HEK293 (cell line): Measurements from ENCODE around the gene FAM78A.
A peak's percentile ranks its signal among the peaks of the same experiment; 100 is the strongest.
"Not testable (repeated sequence)": the region's sequence is repeated elsewhere in the genome, so short reads cannot be mapped to it uniquely, and the experiment has no call there.

ENCODE experiments used
- CTCF ChIA-PET: fragments of 350-600 bp; formaldehyde crosslinking; extraction: SDS; loops from one replicate; lab custom pipeline; 2021; ENCODE audit warnings: antibody characterized with exemption; lab: Yijun Ruan, JAX
- POLR2A ChIA-PET: fragments of 300-600 bp; formaldehyde crosslinking; extraction: SDS; loops from one replicate; lab custom pipeline; 2020; ENCODE audit warnings: antibody characterized with exemption, inconsistent platforms; lab: Yijun Ruan, JAX
- H3K27ac ChIP-seq: fragments of 200-500 bp; sonication (Bioruptor generic); 2 replicates; pipeline ENCODE4 v1.5.1; 2014; ENCODE audit warnings: low read depth, low read length, control low read depth, inconsistent platforms; ENCODE audit errors: extremely low read depth
- H3K36me3 ChIP-seq, 2 experiments: fragments of 200-500 bp in 1 of 2; sonication (Bioruptor generic) in 1 of 2; 1 replicate in 1 of 2; 2 replicates in 1 of 2; pipeline ENCODE4 v1.5.1; 2014 to 2017; ENCODE audit warnings: inconsistent platforms in 2 of 2, low read length in 2 of 2; ENCODE audit not compliant: control insufficient read depth in 2 of 2, insufficient read depth in 1 of 2
- H3K4me1 ChIP-seq: fragments of 200-500 bp; sonication (Bioruptor generic); 2 replicates; pipeline ENCODE4 v1.5.1; 2014; ENCODE audit warnings: mild to moderate bottlenecking, low read length, inconsistent platforms; ENCODE audit not compliant: control insufficient read depth, insufficient read depth
- H3K4me3 ChIP-seq: 2 replicates; pipeline ENCODE4 v1.5.1; 2011; ENCODE audit warnings: low read depth, mild to moderate bottlenecking, control low read depth, low read length, moderate library complexity
- H3K9me3 ChIP-seq: fragments of 200-500 bp; sonication (Bioruptor generic); 2 replicates; pipeline ENCODE4 v1.5.1; 2014; ENCODE audit warnings: low read depth, low read length, inconsistent platforms; ENCODE audit not compliant: control insufficient read depth, insufficient read depth
- EGR2 ChIP-seq: fragments of 450-650 bp; formaldehyde crosslinking; IDR thresholded peaks from 2 replicates; pipeline ENCODE4 v1.5.1; 2016; ENCODE audit warnings: low read depth, missing biosample characterization, missing genetic modification characterization
- KLF10 ChIP-seq: fragments of 450-650 bp; IDR thresholded peaks from 2 replicates; pipeline ENCODE4 v1.5.1; 2018; ENCODE audit warnings: missing biosample characterization, mild to moderate bottlenecking, missing genetic modification characterization
- WT1 ChIP-seq: fragments of 450-650 bp; formaldehyde crosslinking; IDR thresholded peaks from 2 replicates; pipeline ENCODE4 v1.5.1; 2016; ENCODE audit warnings: missing biosample characterization, missing genetic modification characterization
- YY2 ChIP-seq: fragments of 450-650 bp; formaldehyde crosslinking; IDR thresholded peaks from 2 replicates; pipeline ENCODE4 v1.5.1; 2016; ENCODE audit warnings: missing biosample characterization, missing genetic modification characterization
- ZBTB21 ChIP-seq: fragments of 450-650 bp; formaldehyde crosslinking; IDR thresholded peaks from 2 replicates; pipeline ENCODE4 v1.5.1; 2017; ENCODE audit warnings: missing biosample characterization, missing genetic modification characterization
- ZBTB48 ChIP-seq: fragments of 450-650 bp; formaldehyde crosslinking; IDR thresholded peaks from 2 replicates; pipeline ENCODE4 v1.5.1; 2016; ENCODE audit warnings: missing biosample characterization, missing genetic modification characterization
- ZIC2 ChIP-seq: fragments of 450-650 bp; formaldehyde crosslinking; IDR thresholded peaks from 2 replicates; pipeline ENCODE4 v1.5.1; 2016; ENCODE audit warnings: missing biosample characterization, missing genetic modification characterization
- ZNF112 ChIP-seq: fragments of 450-650 bp; formaldehyde crosslinking; IDR thresholded peaks from 2 replicates; pipeline ENCODE4 v1.5.0; 2017; ENCODE audit warnings: missing biosample characterization, missing genetic modification characterization
- ZNF266 ChIP-seq: fragments of 450-650 bp; formaldehyde crosslinking; IDR thresholded peaks from 2 replicates; pipeline ENCODE4 v1.5.1; 2016; ENCODE audit warnings: missing biosample characterization, missing genetic modification characterization, low read depth
- ZNF473 ChIP-seq: fragments of 450-650 bp; formaldehyde crosslinking; IDR thresholded peaks from 2 replicates; pipeline ENCODE4 v1.5.1; 2017; ENCODE audit warnings: missing biosample characterization, missing genetic modification characterization
- ZNF707 ChIP-seq: fragments of 450-650 bp; formaldehyde crosslinking; IDR thresholded peaks from 2 replicates; pipeline ENCODE4 v1.5.1; 2016; ENCODE audit warnings: missing biosample characterization, missing genetic modification characterization
- TF ChIP-seq, protein P1 (sequence below): fragments of 450-650 bp; formaldehyde crosslinking; conservative IDR thresholded peaks from 2 replicates; pipeline ENCODE4 v1.5.1; 2016; ENCODE audit warnings: low read depth, missing biosample characterization, missing genetic modification characterization
- TF ChIP-seq, protein P2 (sequence below): IDR thresholded peaks from 2 replicates; pipeline ENCODE4 v1.6.1; 2011; ENCODE audit warnings: mild to moderate bottlenecking, low read depth, low read length, borderline replicate concordance
- TF ChIP-seq, protein P3 (sequence below): fragments of 450-650 bp; IDR thresholded peaks from 2 replicates; pipeline ENCODE4 v1.5.1; 2018; ENCODE audit warnings: missing biosample characterization, missing genetic modification characterization
- TF ChIP-seq, protein P4 (sequence below): fragments of 450-650 bp; formaldehyde crosslinking; IDR thresholded peaks from 2 replicates; pipeline ENCODE4 v1.5.1; 2016; ENCODE audit warnings: missing biosample characterization, missing genetic modification characterization, low read depth

Gene FAM78A

GRCh38 chr9:131273146-131273855, 3.0 kb downstream of the FAM78A start (continued):
- TF ChIP-seq, protein P1, sequence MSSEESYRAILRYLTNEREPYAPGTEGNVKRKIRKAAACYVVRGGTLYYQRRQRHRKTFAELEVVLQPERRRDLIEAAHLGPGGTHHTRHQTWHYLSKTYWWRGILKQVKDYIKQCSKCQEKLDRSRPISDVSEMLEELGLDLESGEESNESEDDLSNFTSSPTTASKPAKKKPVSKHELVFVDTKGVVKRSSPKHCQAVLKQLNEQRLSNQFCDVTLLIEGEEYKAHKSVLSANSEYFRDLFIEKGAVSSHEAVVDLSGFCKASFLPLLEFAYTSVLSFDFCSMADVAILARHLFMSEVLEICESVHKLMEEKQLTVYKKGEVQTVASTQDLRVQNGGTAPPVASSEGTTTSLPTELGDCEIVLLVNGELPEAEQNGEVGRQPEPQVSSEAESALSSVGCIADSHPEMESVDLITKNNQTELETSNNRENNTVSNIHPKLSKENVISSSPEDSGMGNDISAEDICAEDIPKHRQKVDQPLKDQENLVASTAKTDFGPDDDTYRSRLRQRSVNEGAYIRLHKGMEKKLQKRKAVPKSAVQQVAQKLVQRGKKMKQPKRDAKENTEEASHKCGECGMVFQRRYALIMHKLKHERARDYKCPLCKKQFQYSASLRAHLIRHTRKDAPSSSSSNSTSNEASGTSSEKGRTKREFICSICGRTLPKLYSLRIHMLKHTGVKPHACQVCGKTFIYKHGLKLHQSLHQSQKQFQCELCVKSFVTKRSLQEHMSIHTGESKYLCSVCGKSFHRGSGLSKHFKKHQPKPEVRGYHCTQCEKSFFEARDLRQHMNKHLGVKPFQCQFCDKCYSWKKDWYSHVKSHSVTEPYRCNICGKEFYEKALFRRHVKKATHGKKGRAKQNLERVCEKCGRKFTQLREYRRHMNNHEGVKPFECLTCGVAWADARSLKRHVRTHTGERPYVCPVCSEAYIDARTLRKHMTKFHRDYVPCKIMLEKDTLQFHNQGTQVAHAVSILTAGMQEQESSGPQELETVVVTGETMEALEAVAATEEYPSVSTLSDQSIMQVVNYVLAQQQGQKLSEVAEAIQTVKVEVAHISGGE (tag by site-specific recombination): no peak
- no peak for TF ChIP-seq WT1 (tag by site-specific recombination)
- TF ChIP-seq ZBTB21 (tag by site-specific recombination): no peak
- TF ChIP-seq KLF10 (tag by site-specific recombination): no peak
- TF ChIP-seq ZNF112 (tag by site-specific recombination): no peak
- no peak for TF ChIP-seq ZNF266 (tag by site-specific recombination)
- TF ChIP-seq YY2: no peak
- TF ChIP-seq, all 188 proteins: peak for 0

GRCh38 chr9:131272212-131272611, 4.1 kb downstream of the FAM78A start:
- H3K9me3 ChIP-seq: no peaks in the 10 kb centered on the region
- H3K4me3 ChIP-seq: no peak overlapping the region
- ChIA-PET CTCF (interaction anchor here (0.5 kb wide), 1 partner anchor 24 kb away, joined by 3 read pairs; no protein-coding TSS in a partner anchor), POLR2A (no interaction called here)
- H3K27ac ChIP-seq: no peak overlapping the region
- TF ChIP-seq, protein P2, sequence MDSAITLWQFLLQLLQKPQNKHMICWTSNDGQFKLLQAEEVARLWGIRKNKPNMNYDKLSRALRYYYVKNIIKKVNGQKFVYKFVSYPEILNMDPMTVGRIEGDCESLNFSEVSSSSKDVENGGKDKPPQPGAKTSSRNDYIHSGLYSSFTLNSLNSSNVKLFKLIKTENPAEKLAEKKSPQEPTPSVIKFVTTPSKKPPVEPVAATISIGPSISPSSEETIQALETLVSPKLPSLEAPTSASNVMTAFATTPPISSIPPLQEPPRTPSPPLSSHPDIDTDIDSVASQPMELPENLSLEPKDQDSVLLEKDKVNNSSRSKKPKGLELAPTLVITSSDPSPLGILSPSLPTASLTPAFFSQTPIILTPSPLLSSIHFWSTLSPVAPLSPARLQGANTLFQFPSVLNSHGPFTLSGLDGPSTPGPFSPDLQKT: no peak
- TF ChIP-seq ZBTB48 (tag by site-specific recombination): no peak
- peak; percentile 90 for TF ChIP-seq ZIC2 (tag by site-specific recombination)
- no peaks in the 10 kb centered on the region for H3K36me3 ChIP-seq
- H3K4me1 ChIP-seq: no peaks in the 10 kb centered on the region

DNA sequence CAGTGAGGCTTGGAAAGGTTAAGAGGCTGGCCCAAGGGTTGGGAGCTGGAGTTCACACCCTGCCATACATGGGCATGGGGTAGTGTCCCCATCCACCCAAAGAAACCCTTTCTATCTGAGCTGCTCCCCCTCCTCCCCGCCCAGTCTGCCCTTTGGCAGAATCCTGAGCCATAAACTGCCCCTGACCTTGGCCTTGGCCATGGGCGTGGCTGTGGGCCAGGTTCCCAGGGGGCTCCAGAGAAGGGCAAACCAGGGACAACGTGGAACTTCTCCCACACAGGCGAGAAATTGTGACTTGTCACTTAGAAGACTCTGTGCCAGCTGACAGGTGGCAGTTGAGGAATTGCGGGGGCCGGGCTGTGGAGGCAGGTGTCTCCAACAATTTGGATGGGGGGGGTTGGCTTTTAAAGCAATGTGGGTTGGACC, 4.8 kb downstream of the FAM78A start:
- POLR2A ChIA-PET: no interaction called here
- H3K9me3 ChIP-seq: no peaks in the 10 kb centered on the region
- H3K4me1 ChIP-seq: no peaks in the 10 kb centered on the region
- no peak overlapping the region for H3K4me3 ChIP-seq
- H3K36me3 ChIP-seq: no peaks in the 10 kb centered on the region
- 0 out of 2 replicates have a peak, but pooled peaks have one; percentile 14 for TF ChIP-seq EGR2 (tag by site-specific recombination)
- TF ChIP-seq, protein P3, sequence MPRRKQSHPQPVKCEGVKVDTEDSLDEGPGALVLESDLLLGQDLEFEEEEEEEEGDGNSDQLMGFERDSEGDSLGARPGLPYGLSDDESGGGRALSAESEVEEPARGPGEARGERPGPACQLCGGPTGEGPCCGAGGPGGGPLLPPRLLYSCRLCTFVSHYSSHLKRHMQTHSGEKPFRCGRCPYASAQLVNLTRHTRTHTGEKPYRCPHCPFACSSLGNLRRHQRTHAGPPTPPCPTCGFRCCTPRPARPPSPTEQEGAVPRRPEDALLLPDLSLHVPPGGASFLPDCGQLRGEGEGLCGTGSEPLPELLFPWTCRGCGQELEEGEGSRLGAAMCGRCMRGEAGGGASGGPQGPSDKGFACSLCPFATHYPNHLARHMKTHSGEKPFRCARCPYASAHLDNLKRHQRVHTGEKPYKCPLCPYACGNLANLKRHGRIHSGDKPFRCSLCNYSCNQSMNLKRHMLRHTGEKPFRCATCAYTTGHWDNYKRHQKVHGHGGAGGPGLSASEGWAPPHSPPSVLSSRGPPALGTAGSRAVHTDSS (tag by site-specific recombination): no peak
- no peak for TF ChIP-seq ZNF707 (tag by site-specific recombination)
- TF ChIP-seq ZNF473 (tag by site-specific recombination): no peak
- TF ChIP-seq, protein P4, sequence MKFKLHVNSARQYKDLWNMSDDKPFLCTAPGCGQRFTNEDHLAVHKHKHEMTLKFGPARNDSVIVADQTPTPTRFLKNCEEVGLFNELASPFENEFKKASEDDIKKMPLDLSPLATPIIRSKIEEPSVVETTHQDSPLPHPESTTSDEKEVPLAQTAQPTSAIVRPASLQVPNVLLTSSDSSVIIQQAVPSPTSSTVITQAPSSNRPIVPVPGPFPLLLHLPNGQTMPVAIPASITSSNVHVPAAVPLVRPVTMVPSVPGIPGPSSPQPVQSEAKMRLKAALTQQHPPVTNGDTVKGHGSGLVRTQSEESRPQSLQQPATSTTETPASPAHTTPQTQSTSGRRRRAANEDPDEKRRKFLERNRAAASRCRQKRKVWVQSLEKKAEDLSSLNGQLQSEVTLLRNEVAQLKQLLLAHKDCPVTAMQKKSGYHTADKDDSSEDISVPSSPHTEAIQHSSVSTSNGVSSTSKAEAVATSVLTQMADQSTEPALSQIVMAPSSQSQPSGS (tag by site-specific recombination): no peak
- CTCF ChIA-PET: interaction anchor here (0.5 to 1.8 kb wide), 3 partner anchors 23 to 65 kb away, joined by 3 to 5 read pairs (median 5); no protein-coding TSS in a partner anchor
- no peak overlapping the region for H3K27ac ChIP-seq

GRCh38 chr9:131271016-131271273, 5.4 kb downstream of the FAM78A start:
- H3K9me3 ChIP-seq, POLR2A ChIA-PET, H3K4me3 ChIP-seq, H3K27ac ChIP-seq, H3K36me3 ChIP-seq, H3K4me1 ChIP-seq: not testable (repeated sequence)
- CTCF ChIA-PET: interaction anchor here (0.5 to 1.8 kb wide), 2 partner anchors 65 to 893 kb away, joined by 3 to 5 read pairs; no protein-coding TSS in a partner anchor
